GM12892 (cell line): Measurements from ENCODE around the gene ABI1.

Experiments
- POLR2AphosphoS5 ChIP-seq: IDR thresholded peaks from 2 replicates; pipeline ENCODE4 v1.6.1; 2011; ENCODE audit warnings: low read depth, low read length, control low read depth
- TAF1 ChIP-seq: IDR thresholded peaks from 2 replicates; pipeline ENCODE4 v1.6.1; 2011; ENCODE audit warnings: low read depth, mild to moderate bottlenecking, control low read depth, low read length, borderline replicate concordance

- TF ChIP-seq POLR2AphosphoS5 (no peak), TAF1 (no peak)
These were observed 27.8 kb downstream of the ABI1 start for GRCh38 chr10:26832960-26833359.
